Body of pancreas (tissue), 4 donors: ENCODE data around the gene PEDS1. TPM values are rescaled to one million over a fixed set of nuclear protein-coding genes. Genes with fewer than 3 reads are reported as not detected.
A peak's percentile ranks its signal among the peaks of the same experiment; 100 is the strongest.
"Not testable (repeated sequence)": the region's sequence is repeated elsewhere in the genome, so short reads cannot be mapped to it uniquely, and the experiment has no call there.

Experiments
- ATAC-seq: fragments of 150-250 bp; one replicate; pipeline ENCODE4 v1.9.1; 2016
- DNase-seq, 4 donors: peaks; one replicate each; pipeline ENCODE4 v3.0.0-alpha.2; 2019
- H3K27ac ChIP-seq, 4 donors: fragments of 200-600 bp; sonication (generic); 1 replicate in 3 of 4; 2 replicates in 1 of 4; pipeline versions ENCODE4 v1.5.1 to v1.6.1; 2016 to 2019; ENCODE audit warnings: mild to moderate bottlenecking in 1 of 4, mixed read lengths in 1 of 4, moderate library complexity in 1 of 4
- H3K27me3 ChIP-seq, 2 donors: fragments of 200-600 bp; sonication (generic); one replicate each; pipeline ENCODE4 v1.6.0; 2016; ENCODE audit warnings: mild to moderate bottlenecking in 1 of 2
- H3K36me3 ChIP-seq, 2 donors: fragments of 200-600 bp; sonication (generic); replicated peaks in 1 of 2; 2 replicates each; pipeline ENCODE4 v1.5.1; 2016; ENCODE audit warnings: low read depth in 2 of 2; ENCODE audit not compliant: insufficient read depth in 1 of 2
- H3K4me1 ChIP-seq: fragments of 200-600 bp; sonication (generic); one replicate; pipeline ENCODE4 v1.6.0; 2016
- H3K4me3 ChIP-seq, 2 donors: fragments of 200-600 bp; sonication (generic); 1 replicate in 1 of 2; 2 replicates in 1 of 2; pipeline ENCODE4 v1.5.1; 2016 to 2019
- H3K9me3 ChIP-seq, 3 donors: fragments of 200-600 bp; sonication (generic); 1 replicate in 2 of 3; 2 replicates in 1 of 3; pipeline ENCODE4 v1.5.1; 2016
- CTCF ChIP-seq, 7 experiments: fragments of 450-650 bp in 4 of 7; fragments of 200-600 bp in 3 of 7; sonication (generic) in 3 of 7; IDR thresholded peaks; one replicate each; pipeline ENCODE4 v1.5.1; 2016 to 2019; ENCODE audit warnings: antibody characterized with exemption in 7 of 7
- POLR2A ChIP-seq, 3 donors: fragments of 450-650 bp; IDR thresholded peaks; one replicate each; pipeline ENCODE4 v1.6.1; 2016; ENCODE audit warnings: antibody characterized with exemption in 3 of 3, mild to moderate bottlenecking in 2 of 3
- WGBS, 2 donors: methylation state at CpG; one replicate each; pipeline ENCODE4 v1.1.5; 2017; 5-methylcytosine and 5-hydroxymethylcytosine counted together
- intact Hi-C: fragments of 100-400 bp; cut with DNase I; formaldehyde crosslinking; loops from one replicate; pipeline ENCODE4 v1.15.1; 2023
- total RNA-seq, 2 donors: library from RNA; depleted of rRNA; stranded (reverse); fragments of >200 nt; gene quantifications; one replicate each; pipeline ENCODE4 v1.1.0, GENCODE V29; 2016

PEDS1 gene
- total RNA-seq, 2 donors from 2014 or later, result 9.1 to 9.6 TPM

GRCh38 chr20:50110141-50111047 is 43.1 kb downstream of the PEDS1 start:
- Histone ChIP-seq H3K27me3 (no peaks in the 10 kb centered on the region), H3K36me3 (no peaks in the 10 kb centered on the region), H3K4me3 (no peak overlapping the region), H3K27ac (peak overlapping the region; percentile 76 to 96 (median 96)), H3K9me3 (no peaks in the 10 kb centered on the region), H3K4me1 (peaks cover 69% of the 10 kb centered on the region)
- no peak for TF ChIP-seq CTCF (IDR thresholded peaks at IDR 0.05)
- no peak for TF ChIP-seq POLR2A (IDR thresholded peaks at IDR 0.05)
- peak; percentile 75 to 90 (median 86) for DNase-seq
- intact Hi-C loops, result no loop called here
- ATAC-seq, result peak; percentile 73
- WGBS, 2 donors, result 11 to 15% methylated on average over 4 of the region's 4 CpGs

GRCh38 chr20:50108556-50109235 is 44.8 kb downstream of the PEDS1 start:
- no peak overlapping the region for H3K4me3 ChIP-seq
- DNase-seq, result no peak
- WGBS, 2 donors, result 47 to 61% methylated on average over 4 of the region's 4 CpGs
- H3K4me1 ChIP-seq, result peaks cover 55% of the 10 kb centered on the region
- no peaks in the 10 kb centered on the region for H3K36me3 ChIP-seq
- H3K9me3 ChIP-seq, result no peaks in the 10 kb centered on the region
- ATAC-seq, result no peak
- intact Hi-C loops, result no loop called here
- peak overlapping the region in 2 of 4 donors; percentile 95 to 96 for H3K27ac ChIP-seq
- TF ChIP-seq POLR2A (IDR thresholded peaks at IDR 0.05) (no peak), CTCF (IDR thresholded peaks at IDR 0.05) (no peak)
- H3K27me3 ChIP-seq, result no peaks in the 10 kb centered on the region

- WGBS, 2 donors, result 62 to 66% methylated on average over 6 of the region's 6 CpGs
- peak overlapping the region in 1 of 4 donors; percentile 96 for H3K27ac ChIP-seq
These were observed 45.7 kb downstream of the PEDS1 start for GRCh38 chr20:50107796-50108331.

GRCh38 chr20:50107086-50107660 is 46.4 kb downstream of the PEDS1 start:
- Histone ChIP-seq H3K36me3 (no peaks in the 10 kb centered on the region), H3K4me1 (peaks cover 50% of the 10 kb centered on the region), H3K9me3 (no peaks in the 10 kb centered on the region), H3K4me3 (no peak overlapping the region), H3K27ac (no peak overlapping the region), H3K27me3 (no peaks in the 10 kb centered on the region)
- WGBS, 2 donors, result 79 to 80% methylated on average over 6 of the region's 6 CpGs
- DNase-seq (no peak), ATAC-seq (no peak)
- TF ChIP-seq CTCF (IDR thresholded peaks at IDR 0.05), result no peak
- no peak for TF ChIP-seq POLR2A (IDR thresholded peaks at IDR 0.05)
- intact Hi-C loops, result no loop called here

More at GRCh38 chr20:50107796-50108331, 45.7 kb downstream of the PEDS1 start:
- peaks cover 49% of the 10 kb centered on the region for H3K4me1 ChIP-seq
- ATAC-seq (no peak), DNase-seq (no peak)
- intact Hi-C loops, result no loop called here
- H3K36me3 ChIP-seq, result no peaks in the 10 kb centered on the region
- H3K4me3 ChIP-seq, result no peak overlapping the region
- H3K9me3 ChIP-seq, result no peaks in the 10 kb centered on the region
- H3K27me3 ChIP-seq, result no peaks in the 10 kb centered on the region
- no peak for TF ChIP-seq POLR2A (IDR thresholded peaks at IDR 0.05)
- no peak for TF ChIP-seq CTCF (IDR thresholded peaks at IDR 0.05)

GRCh38 chr20:50106669-50107068 is 46.9 kb downstream of the PEDS1 start:
- 78 to 82% methylated on average over 2 to 5 of the region's 5 CpGs for WGBS, 2 donors
- H3K27me3 ChIP-seq, H3K9me3 ChIP-seq, H3K36me3 ChIP-seq, H3K4me3 ChIP-seq, intact Hi-C loops, ATAC-seq, H3K27ac ChIP-seq, DNase-seq: not testable (repeated sequence)
- H3K4me1 ChIP-seq, result peaks cover 50% of the 10 kb centered on the region
